Measurements from ENCODE around the gene SLC9A5.

SLC9A5 gene

GRCh38 chr16:67302970-67303369 is 54.2 kb downstream of the SLC9A5 start:
- H3K9me3 ChIP-seq (ENCODE audit: control insufficient read depth, insufficient read depth, low read depth, low read length): no peaks in the 10 kb centered on the region
- H3K36me3 ChIP-seq (ENCODE audit: control insufficient read depth, insufficient read depth, low read length): no peaks in the 10 kb centered on the region
- peaks cover 7% of the 10 kb centered on the region; the same call in 1 of the 2 replicates for H3K4me1 ChIP-seq (ENCODE audit: control insufficient read depth, insufficient read depth, low read length)
- no peak overlapping the region for H3K4me3 ChIP-seq (ENCODE audit: low read depth, low read length)
- H3K27ac ChIP-seq (ENCODE audit: low read depth, low read length): no peak overlapping the region
- no peaks in the 10 kb centered on the region; the same call in 1 of the 2 replicates for H3K27me3 ChIP-seq (ENCODE audit: control insufficient read depth, insufficient read depth, low read length)
- H3K9ac ChIP-seq (ENCODE audit: low read length): no peak overlapping the region

- H3K4me3 ChIP-seq (ENCODE audit: low read depth, low read length): no peak overlapping the region
- H3K9ac ChIP-seq (ENCODE audit: low read length): no peak overlapping the region
- no peaks in the 10 kb centered on the region; the same call in 1 of the 2 replicates for H3K27me3 ChIP-seq (ENCODE audit: control insufficient read depth, insufficient read depth, low read length)
- H3K9me3 ChIP-seq (ENCODE audit: control insufficient read depth, insufficient read depth, low read depth, low read length): no peaks in the 10 kb centered on the region
- peaks cover 7% of the 10 kb centered on the region; the same call in 1 of the 2 replicates for H3K4me1 ChIP-seq (ENCODE audit: control insufficient read depth, insufficient read depth, low read length)
- H3K27ac ChIP-seq (ENCODE audit: low read depth, low read length): no peak overlapping the region
- H3K36me3 ChIP-seq (ENCODE audit: control insufficient read depth, insufficient read depth, low read length): no peaks in the 10 kb centered on the region
Observed at GRCh38 chr16:67304020-67304419, 55.2 kb downstream of the SLC9A5 start.

GRCh38 chr16:67305216-67306071 is 56.7 kb downstream of the SLC9A5 start:
- no peaks in the 10 kb centered on the region for H3K36me3 ChIP-seq (ENCODE audit: control insufficient read depth, insufficient read depth, low read length)
- H3K27ac ChIP-seq (ENCODE audit: low read depth, low read length): no peak overlapping the region
- peaks cover 7% of the 10 kb centered on the region; the same call in 1 of the 2 replicates for H3K4me1 ChIP-seq (ENCODE audit: control insufficient read depth, insufficient read depth, low read length)
- no peaks in the 10 kb centered on the region for H3K27me3 ChIP-seq (ENCODE audit: control insufficient read depth, insufficient read depth, low read length)
- H3K4me3 ChIP-seq (ENCODE audit: low read depth, low read length): no peak overlapping the region
- H3K9me3 ChIP-seq (ENCODE audit: control insufficient read depth, insufficient read depth, low read depth, low read length): no peaks in the 10 kb centered on the region
- H3K9ac ChIP-seq (ENCODE audit: low read length): no peak overlapping the region

GRCh38 chr16:67310561-67310960 is 61.8 kb downstream of the SLC9A5 start:
- H3K4me3 ChIP-seq (ENCODE audit: low read depth, low read length): no peak overlapping the region
- H3K27ac ChIP-seq (ENCODE audit: low read depth, low read length): no peak overlapping the region
- no peaks in the 10 kb centered on the region for H3K27me3 ChIP-seq (ENCODE audit: control insufficient read depth, insufficient read depth, low read length)
- no peaks in the 10 kb centered on the region for H3K4me1 ChIP-seq (ENCODE audit: control insufficient read depth, insufficient read depth, low read length)
- H3K9me3 ChIP-seq (ENCODE audit: control insufficient read depth, insufficient read depth, low read depth, low read length): no peaks in the 10 kb centered on the region
- no peak overlapping the region for H3K9ac ChIP-seq (ENCODE audit: low read length)
- H3K36me3 ChIP-seq (ENCODE audit: control insufficient read depth, insufficient read depth, low read length): no peaks in the 10 kb centered on the region

GRCh38 chr16:67311607-67312488 is 63.1 kb downstream of the SLC9A5 start:
- Histone ChIP-seq H3K4me1 (ENCODE audit: control insufficient read depth, insufficient read depth, low read length) (no peaks in the 10 kb centered on the region), H3K27me3 (ENCODE audit: control insufficient read depth, insufficient read depth, low read length) (no peaks in the 10 kb centered on the region), H3K4me3 (ENCODE audit: low read depth, low read length) (no peak overlapping the region), H3K9me3 (ENCODE audit: control insufficient read depth, insufficient read depth, low read depth, low read length) (no peaks in the 10 kb centered on the region), H3K9ac (ENCODE audit: low read length) (no peak overlapping the region), H3K36me3 (ENCODE audit: control insufficient read depth, insufficient read depth, low read length) (no peaks in the 10 kb centered on the region), H3K27ac (ENCODE audit: low read depth, low read length) (no peak overlapping the region)

DNA sequence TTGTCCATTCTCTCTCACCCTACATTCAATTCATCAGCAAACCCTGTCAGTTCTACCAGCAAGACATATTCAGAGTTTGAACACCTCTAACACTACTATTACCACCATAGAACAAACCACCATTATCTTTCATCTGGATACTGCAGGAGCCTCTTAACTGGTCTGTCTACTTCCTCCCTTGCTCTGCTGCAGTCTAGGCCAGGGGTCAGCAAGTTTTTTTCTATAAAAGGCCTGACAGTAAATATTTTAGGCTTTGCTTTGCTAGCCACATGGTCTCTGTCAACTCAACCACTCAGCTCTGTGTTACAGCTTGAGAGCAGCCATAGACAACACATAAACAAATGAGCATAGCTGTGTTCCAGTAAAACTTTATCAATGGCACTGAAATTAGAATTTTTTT is 63.9 kb downstream of the SLC9A5 start:
- Histone ChIP-seq H3K27ac (ENCODE audit: low read depth, low read length) (no peak overlapping the region), H3K9me3 (ENCODE audit: control insufficient read depth, insufficient read depth, low read depth, low read length) (no peaks in the 10 kb centered on the region), H3K27me3 (ENCODE audit: control insufficient read depth, insufficient read depth, low read length) (no peaks in the 10 kb centered on the region), H3K4me1 (ENCODE audit: control insufficient read depth, insufficient read depth, low read length) (no peaks in the 10 kb centered on the region), H3K4me3 (ENCODE audit: low read depth, low read length) (no peak overlapping the region), H3K9ac (ENCODE audit: low read length) (no peak overlapping the region), H3K36me3 (ENCODE audit: control insufficient read depth, insufficient read depth, low read length) (no peaks in the 10 kb centered on the region)

- no peaks in the 10 kb centered on the region for H3K36me3 ChIP-seq (ENCODE audit: control insufficient read depth, insufficient read depth, low read length)
- H3K27ac ChIP-seq (ENCODE audit: low read depth, low read length): no peak overlapping the region
- H3K9ac ChIP-seq (ENCODE audit: low read length): no peak overlapping the region
- no peaks in the 10 kb centered on the region for H3K4me1 ChIP-seq (ENCODE audit: control insufficient read depth, insufficient read depth, low read length)
- no peaks in the 10 kb centered on the region for H3K9me3 ChIP-seq (ENCODE audit: control insufficient read depth, insufficient read depth, low read depth, low read length)
- H3K27me3 ChIP-seq (ENCODE audit: control insufficient read depth, insufficient read depth, low read length): 0 out of 2 replicates have a peak, but pooled peaks cover 2% of the 10 kb centered on the region
- H3K4me3 ChIP-seq (ENCODE audit: low read depth, low read length): no peak overlapping the region
Observed at GRCh38 chr16:67317853-67318252, 69.1 kb downstream of the SLC9A5 start.
